GM12891 (cell line): ENCODE results near the gene RNU6-9.

ENCODE experiments used
- PAX5 ChIP-seq: IDR thresholded peaks from 2 replicates; pipeline ENCODE4 v1.6.1; 2011; ENCODE audit warnings: low read length, moderate library complexity, mild to moderate bottlenecking; ENCODE audit not compliant: insufficient read depth, severe bottlenecking
- POLR2A ChIP-seq: IDR thresholded peaks from 2 replicates; pipeline ENCODE4 v1.6.1; 2011; ENCODE audit warnings: low read depth, low read length, control low read depth
- POLR2AphosphoS5 ChIP-seq: IDR thresholded peaks from 2 replicates; pipeline ENCODE4 v1.6.1; 2011; ENCODE audit warnings: low read depth, low read length, control low read depth
- SPI1 ChIP-seq: IDR thresholded peaks from 2 replicates; pipeline ENCODE4 v1.6.1; 2011; ENCODE audit warnings: low read depth, low read length, control low read depth
- TAF1 ChIP-seq: IDR thresholded peaks from 2 replicates; pipeline ENCODE4 v1.6.1; 2011; ENCODE audit warnings: low read depth, low read length, control low read depth

GRCh38 chr19:854549-854948, 38.7 kb upstream of the RNU6-9 start:
- TF ChIP-seq POLR2AphosphoS5 (no peak), SPI1 (no peak), POLR2A (no peak), TAF1 (no peak), PAX5 (no peak)
